H1 (cell line): ENCODE measurements around the gene RPSA.

Experiments used
- ATF2 ChIP-seq: IDR thresholded peaks from 2 replicates; pipeline ENCODE4 v1.6.1; 2012; ENCODE audit warnings: low read length, inconsistent platforms
- CBX8 ChIP-seq: fragments of 300-800, 300-1000 bp; sonication (generic); IDR thresholded peaks from 2 replicates; pipeline ENCODE4 v1.7.1; 2016; ENCODE audit warnings: low read depth, low read length, borderline replicate concordance
- EP300 ChIP-seq, 2 experiments: IDR thresholded peaks; 1 replicate in 1 of 2; 2 replicates in 1 of 2; pipeline ENCODE4 v1.6.1; 2011 to 2012; ENCODE audit warnings: low read depth in 2 of 2, low read length in 2 of 2, mild to moderate bottlenecking in 2 of 2, borderline replicate concordance in 1 of 2, inconsistent platforms in 1 of 2, moderate library complexity in 1 of 2
- EZH2 ChIP-seq: fragments of 200-600 bp; sonication (generic); IDR thresholded peaks from 2 replicates; pipeline ENCODE4 v1.7.1; 2012; ENCODE audit warnings: low read depth, mild to moderate bottlenecking, moderate library complexity, low read length, inconsistent platforms; ENCODE audit not compliant: severe bottlenecking
- HDAC6 ChIP-seq: IDR thresholded peaks from one replicate; pipeline ENCODE4 v1.7.1; 2012; ENCODE audit warnings: low read depth, mild to moderate bottlenecking, inconsistent platforms, low read length, moderate library complexity
- JUND ChIP-seq: IDR thresholded peaks from 2 replicates; pipeline ENCODE4 v1.6.1; 2011; ENCODE audit warnings: mild to moderate bottlenecking, improper control_type of control experiment, low read length
- POLR2AphosphoS5 ChIP-seq: IDR thresholded peaks from 2 replicates; pipeline ENCODE4 v1.6.1; 2011; ENCODE audit warnings: low read depth, low read length
- POU5F1 ChIP-seq: IDR thresholded peaks from 2 replicates; pipeline ENCODE4 v1.6.1; 2011; ENCODE audit warnings: low read depth, mild to moderate bottlenecking, low read length, moderate library complexity
- RFX5 ChIP-seq: IDR thresholded peaks from 2 replicates; pipeline ENCODE4 v1.6.1; 2011; ENCODE audit warnings: low read depth, low read length, improper control_type of control experiment, borderline replicate concordance
- SIN3A ChIP-seq, 2 experiments: IDR thresholded peaks in 1 of 2; conservative IDR thresholded peaks in 1 of 2; 2 replicates each; pipeline ENCODE4 v1.6.1; 2011 to 2012; ENCODE audit warnings: low read length in 2 of 2, improper control_type of control experiment in 1 of 2, low read depth in 1 of 2, mild to moderate bottlenecking in 1 of 2
- TF ChIP-seq, protein P1 (sequence below): IDR thresholded peaks from 2 replicates; pipeline ENCODE4 v1.6.1; 2011; ENCODE audit warnings: low read length, improper control_type of control experiment
- TF ChIP-seq, protein P2 (sequence below), 3 experiments: IDR thresholded peaks; 1 replicate in 2 of 3; 2 replicates in 1 of 3; pipeline versions ENCODE4 v1.5.1 to v1.6.1; 2011; ENCODE audit warnings: low read length in 3 of 3, mild to moderate bottlenecking in 3 of 3, inconsistent platforms in 2 of 3, low read depth in 1 of 3, moderate library complexity in 1 of 3; ENCODE audit not compliant: insufficient read depth in 1 of 3; ENCODE audit errors: control extremely low read depth in 1 of 3
- TF ChIP-seq, protein P3 (sequence below): IDR thresholded peaks from 2 replicates; pipeline ENCODE4 v1.6.1; 2011; ENCODE audit warnings: low read depth, mild to moderate bottlenecking, low read length; ENCODE audit not compliant: insufficient read depth
- TF ChIP-seq, protein P4 (sequence below): IDR thresholded peaks from 2 replicates; pipeline ENCODE4 v1.6.1; 2012; ENCODE audit warnings: inconsistent platforms

- TF ChIP-seq EZH2: no peak
- no peak for TF ChIP-seq CBX8
- TF ChIP-seq, protein P1, sequence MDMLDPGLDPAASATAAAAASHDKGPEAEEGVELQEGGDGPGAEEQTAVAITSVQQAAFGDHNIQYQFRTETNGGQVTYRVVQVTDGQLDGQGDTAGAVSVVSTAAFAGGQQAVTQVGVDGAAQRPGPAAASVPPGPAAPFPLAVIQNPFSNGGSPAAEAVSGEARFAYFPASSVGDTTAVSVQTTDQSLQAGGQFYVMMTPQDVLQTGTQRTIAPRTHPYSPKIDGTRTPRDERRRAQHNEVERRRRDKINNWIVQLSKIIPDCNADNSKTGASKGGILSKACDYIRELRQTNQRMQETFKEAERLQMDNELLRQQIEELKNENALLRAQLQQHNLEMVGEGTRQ: no peak
- TF ChIP-seq, protein P2, sequence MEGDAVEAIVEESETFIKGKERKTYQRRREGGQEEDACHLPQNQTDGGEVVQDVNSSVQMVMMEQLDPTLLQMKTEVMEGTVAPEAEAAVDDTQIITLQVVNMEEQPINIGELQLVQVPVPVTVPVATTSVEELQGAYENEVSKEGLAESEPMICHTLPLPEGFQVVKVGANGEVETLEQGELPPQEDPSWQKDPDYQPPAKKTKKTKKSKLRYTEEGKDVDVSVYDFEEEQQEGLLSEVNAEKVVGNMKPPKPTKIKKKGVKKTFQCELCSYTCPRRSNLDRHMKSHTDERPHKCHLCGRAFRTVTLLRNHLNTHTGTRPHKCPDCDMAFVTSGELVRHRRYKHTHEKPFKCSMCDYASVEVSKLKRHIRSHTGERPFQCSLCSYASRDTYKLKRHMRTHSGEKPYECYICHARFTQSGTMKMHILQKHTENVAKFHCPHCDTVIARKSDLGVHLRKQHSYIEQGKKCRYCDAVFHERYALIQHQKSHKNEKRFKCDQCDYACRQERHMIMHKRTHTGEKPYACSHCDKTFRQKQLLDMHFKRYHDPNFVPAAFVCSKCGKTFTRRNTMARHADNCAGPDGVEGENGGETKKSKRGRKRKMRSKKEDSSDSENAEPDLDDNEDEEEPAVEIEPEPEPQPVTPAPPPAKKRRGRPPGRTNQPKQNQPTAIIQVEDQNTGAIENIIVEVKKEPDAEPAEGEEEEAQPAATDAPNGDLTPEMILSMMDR (IDR thresholded peaks at IDR 0.05; ENCODE audit: control extremely low read depth in 1 of 3, insufficient read depth in 1 of 3, low read depth in 1 of 3, low read length in 3 of 3): no peak
- no peak for TF ChIP-seq RFX5
- TF ChIP-seq POU5F1: no peak
- TF ChIP-seq, protein P3, sequence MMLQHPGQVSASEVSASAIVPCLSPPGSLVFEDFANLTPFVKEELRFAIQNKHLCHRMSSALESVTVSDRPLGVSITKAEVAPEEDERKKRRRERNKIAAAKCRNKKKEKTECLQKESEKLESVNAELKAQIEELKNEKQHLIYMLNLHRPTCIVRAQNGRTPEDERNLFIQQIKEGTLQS: no peak
- TF ChIP-seq, protein P4, sequence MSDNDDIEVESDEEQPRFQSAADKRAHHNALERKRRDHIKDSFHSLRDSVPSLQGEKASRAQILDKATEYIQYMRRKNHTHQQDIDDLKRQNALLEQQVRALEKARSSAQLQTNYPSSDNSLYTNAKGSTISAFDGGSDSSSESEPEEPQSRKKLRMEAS: no peak
- no peak for TF ChIP-seq SIN3A (conservative IDR thresholded peaks at IDR 0.05 in 1 of 2, IDR thresholded peaks at IDR 0.05 in 1 of 2; ENCODE audit: low read depth in 1 of 2, low read length in 2 of 2)
- no peak for TF ChIP-seq JUND
- TF ChIP-seq EP300 (IDR thresholded peaks at IDR 0.05; ENCODE audit: borderline replicate concordance in 1 of 2, low read depth in 2 of 2, low read length in 2 of 2): no peak
- no peak for TF ChIP-seq ATF2
- no peak for TF ChIP-seq POLR2AphosphoS5
- TF ChIP-seq HDAC6: no peak
These were observed 16.3 kb upstream of the RPSA start for GRCh38 chr3:39390181-39390580.
